Thoracic aorta (tissue), 2 donors: ENCODE measurements around the gene CCDC191. TPM values are rescaled to one million over a fixed set of nuclear protein-coding genes. Genes with fewer than 3 reads are reported as not detected.

Experiments used
- ATAC-seq: fragments of 150-250 bp; one replicate; pipeline ENCODE4 v1.8.0; 2017; ENCODE audit warnings: low read depth; ENCODE audit not compliant: insufficient number of reproducible peaks, low FRiP score
- DNase-seq: peaks from one replicate; pipeline ENCODE4 v3.0.0-alpha.2; 2020; ENCODE audit warnings: low spot score
- H3K27ac ChIP-seq, 2 donors: fragments of 200-600 bp; sonication (generic); 1 replicate in 1 of 2; 2 replicates in 1 of 2; pipeline ENCODE4 v1.5.1; 2016; ENCODE audit warnings: mild to moderate bottlenecking in 2 of 2, moderate library complexity in 2 of 2
- H3K27me3 ChIP-seq: fragments of 200-600 bp; sonication (generic); replicated peaks from 2 replicates; pipeline ENCODE4 v1.6.0; 2016; ENCODE audit warnings: mild to moderate bottlenecking; ENCODE audit not compliant: insufficient read depth
- H3K36me3 ChIP-seq: fragments of 200-600 bp; sonication (generic); one replicate; pipeline ENCODE4 v1.5.1; 2016
- H3K4me1 ChIP-seq, 2 donors: fragments of 200-600 bp; sonication (generic); 1 replicate in 1 of 2; 2 replicates in 1 of 2; pipeline versions ENCODE4 v1.5.1 to v1.6.0; 2016; ENCODE audit warnings: low read depth in 2 of 2, mild to moderate bottlenecking in 1 of 2; ENCODE audit not compliant: control insufficient read depth in 1 of 2
- H3K4me3 ChIP-seq: fragments of 200-600 bp; sonication (generic); 2 replicates; pipeline ENCODE4 v1.5.1; 2016; ENCODE audit warnings: mild to moderate bottlenecking
- H3K9me3 ChIP-seq: fragments of 200-600 bp; sonication (generic); 2 replicates; pipeline ENCODE4 v1.5.1; 2016
- CTCF ChIP-seq: fragments of 200-600 bp; sonication (generic); IDR thresholded peaks from one replicate; pipeline ENCODE4 v1.5.1; 2019; ENCODE audit warnings: antibody characterized with exemption
- total RNA-seq, 2 donors: library from RNA; depleted of rRNA; stranded (reverse); fragments of >200 nt; gene quantifications; one replicate each; pipeline versions ENCODE4 v1.1.0 to v1.2.3, GENCODE V29; 2016

Gene CCDC191
- total RNA-seq, 2 donors from 2014 or later: 2.3 to 3.4 TPM

DNA sequence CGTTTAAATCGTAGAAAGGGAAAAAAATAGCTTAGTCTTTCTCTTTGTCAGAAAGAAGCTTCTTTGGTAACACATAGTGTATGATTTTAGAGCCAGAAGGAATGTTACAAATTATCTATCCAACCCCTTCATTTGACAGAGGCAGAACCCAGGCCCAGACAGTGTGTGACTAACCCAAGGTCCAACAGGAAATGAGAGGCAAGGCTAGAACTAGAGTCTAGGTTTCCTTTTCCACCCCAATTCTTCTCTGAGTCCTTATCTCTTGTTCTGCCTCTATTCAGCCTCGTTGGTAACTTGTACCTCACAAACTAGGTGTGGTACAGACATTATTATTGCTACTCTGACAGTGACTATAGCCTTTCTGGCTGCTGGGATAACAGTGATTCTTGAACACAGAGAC, 39.5 kb upstream of the CCDC191 start:
- no peak for TF ChIP-seq CTCF
- Histone ChIP-seq H3K27me3 (no peaks in the 10 kb centered on the region), H3K9me3 (no peaks in the 10 kb centered on the region), H3K36me3 (no peaks in the 10 kb centered on the region), H3K27ac (no peak overlapping the region), H3K4me1 (peaks cover 8 to 11% of the 10 kb centered on the region in 2 donors), H3K4me3 (no peak overlapping the region)
- no peak for ATAC-seq
- DNase-seq: no peak

DNA sequence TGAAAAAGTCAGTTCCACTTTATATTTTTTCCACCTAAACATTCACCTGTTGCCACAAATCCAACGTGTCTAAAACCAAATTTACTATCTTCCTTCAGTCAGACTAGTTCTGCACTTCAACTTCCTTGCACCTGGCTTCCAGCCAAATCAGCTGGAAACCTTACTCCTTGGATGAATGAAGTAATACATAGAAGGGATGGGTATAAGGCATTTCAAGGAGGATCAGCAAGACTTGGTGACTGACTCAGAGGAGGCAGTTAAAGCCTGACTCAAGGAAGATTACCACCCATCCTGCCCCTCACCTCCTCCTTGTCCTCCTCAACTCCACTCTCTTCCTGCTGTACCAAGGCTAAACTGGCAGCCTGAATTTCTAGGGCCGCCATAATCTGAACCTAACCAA, 37.3 kb upstream of the CCDC191 start:
- no peak for DNase-seq
- Histone ChIP-seq H3K4me1 (peaks cover 8 to 11% of the 10 kb centered on the region in 2 donors), H3K36me3 (no peaks in the 10 kb centered on the region), H3K27me3 (no peaks in the 10 kb centered on the region), H3K4me3 (no peak overlapping the region), H3K9me3 (no peaks in the 10 kb centered on the region), H3K27ac (no peak overlapping the region)
- no peak for TF ChIP-seq CTCF
- no peak for ATAC-seq

- H3K9me3 ChIP-seq: no peaks in the 10 kb centered on the region
- peak overlapping the region; percentile 15 for H3K4me3 ChIP-seq
- ATAC-seq: no peak
- DNase-seq: no peak
- peaks cover 8 to 11% of the 10 kb centered on the region in 2 donors for H3K4me1 ChIP-seq
- no peak for TF ChIP-seq CTCF
- H3K27ac ChIP-seq: peak overlapping the region in 1 of 2 donors; percentile 16
- no peaks in the 10 kb centered on the region for H3K27me3 ChIP-seq
- no peaks in the 10 kb centered on the region for H3K36me3 ChIP-seq
These were observed 36.7 kb upstream of the CCDC191 start for GRCh38 chr3:114093016-114093380.

DNA sequence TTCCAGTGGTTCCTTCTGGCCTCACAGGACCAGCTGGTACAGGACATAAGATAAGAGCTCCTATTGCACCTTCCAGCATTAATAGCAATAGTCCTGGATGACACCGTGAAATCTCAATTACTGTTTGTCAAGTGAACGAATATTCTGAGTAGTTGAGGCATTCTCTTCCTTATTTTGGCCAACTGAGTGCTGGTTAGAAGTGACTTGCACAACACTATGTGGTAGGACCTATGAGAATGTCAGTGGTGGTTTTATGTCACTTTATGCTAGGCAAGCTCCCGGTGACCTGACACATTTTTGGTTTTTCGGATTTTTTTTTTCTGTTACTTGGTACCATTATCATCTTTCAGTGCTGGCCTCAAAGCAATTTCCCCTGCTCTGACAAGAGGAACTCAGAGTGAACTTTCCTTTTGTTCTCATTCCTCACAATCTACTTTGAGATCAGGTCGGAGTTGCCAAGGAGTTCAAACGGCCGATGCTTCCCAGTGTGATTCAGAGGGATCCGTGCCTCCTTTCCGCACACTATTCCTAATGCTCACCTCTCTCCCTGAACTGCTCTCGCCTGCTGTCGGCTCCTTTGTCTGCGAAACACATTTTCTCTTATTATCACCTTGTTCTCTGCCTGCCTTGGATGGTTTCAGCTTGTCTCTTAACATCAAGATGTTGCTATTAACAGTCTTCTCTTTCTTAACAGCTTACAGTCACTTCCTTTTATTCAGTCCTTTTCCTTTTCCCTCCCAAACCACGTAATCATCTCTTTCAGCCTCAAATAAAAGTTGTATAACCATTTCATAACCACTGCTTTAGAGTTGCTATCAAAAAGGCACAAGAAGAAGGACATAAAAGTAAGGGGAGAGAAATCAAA, 36.1 kb upstream of the CCDC191 start:
- DNase-seq: no peak
- Histone ChIP-seq H3K4me1 (peaks cover 8 to 11% of the 10 kb centered on the region in 2 donors), H3K27ac (peak overlapping the region in 1 of 2 donors; percentile 16), H3K9me3 (no peaks in the 10 kb centered on the region), H3K4me3 (peak overlapping the region; percentile 15), H3K36me3 (no peaks in the 10 kb centered on the region), H3K27me3 (no peaks in the 10 kb centered on the region)
- no peak for ATAC-seq
- no peak for TF ChIP-seq CTCF

DNA sequence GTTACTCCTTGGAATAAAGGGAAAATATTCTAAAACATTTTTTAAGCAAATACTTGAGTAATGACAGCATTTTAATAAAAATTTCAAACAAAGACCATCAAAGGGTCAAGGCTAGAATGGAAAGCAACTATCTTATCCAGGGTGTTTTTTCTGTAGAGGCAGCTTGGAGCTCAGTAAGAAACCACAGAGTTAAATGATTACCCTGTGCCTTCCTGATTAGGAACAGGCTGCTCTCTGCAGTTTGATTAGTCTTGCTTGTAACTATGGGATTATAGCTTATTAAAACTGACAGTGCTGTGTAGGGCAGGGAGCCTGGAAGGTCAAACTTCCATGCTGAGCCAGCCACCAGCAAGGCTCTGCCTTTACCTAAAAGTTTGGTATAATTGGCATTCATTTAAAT, 33.3 kb upstream of the CCDC191 start:
- H3K27ac ChIP-seq: no peak overlapping the region
- DNase-seq: no peak

More for the DNA sequence above, 33.3 kb upstream of the CCDC191 start:
- H3K27me3 ChIP-seq: no peaks in the 10 kb centered on the region
- peaks cover 8 to 11% of the 10 kb centered on the region in 2 donors for H3K4me1 ChIP-seq
- no peak for ATAC-seq
- no peaks in the 10 kb centered on the region for H3K9me3 ChIP-seq
- TF ChIP-seq CTCF: no peak
- H3K36me3 ChIP-seq: peaks cover 11% of the 10 kb centered on the region
- no peak overlapping the region for H3K4me3 ChIP-seq
